Fibroblast of mammary gland (primary cell): Measurements from ENCODE around the gene SIAH2.
A peak's percentile ranks its signal among the peaks of the same experiment; 100 is the strongest.

Experiments used
- DNase-seq: peaks from one replicate; pipeline ENCODE4 v3.0.0-alpha.2; 2010; ENCODE audit warnings: low read depth
- H3K4me3 ChIP-seq: 2 replicates; pipeline ENCODE4 v1.5.1; 2011; ENCODE audit warnings: low read depth, mild to moderate bottlenecking, low read length, moderate library complexity; ENCODE audit not compliant: control insufficient read depth
- TF ChIP-seq, protein P1 (sequence below): conservative IDR thresholded peaks from 2 replicates; pipeline ENCODE4 v1.5.1; 2011; ENCODE audit warnings: low read depth, low read length, inconsistent platforms; ENCODE audit not compliant: control insufficient read depth, insufficient read depth

SIAH2 gene, protein sequence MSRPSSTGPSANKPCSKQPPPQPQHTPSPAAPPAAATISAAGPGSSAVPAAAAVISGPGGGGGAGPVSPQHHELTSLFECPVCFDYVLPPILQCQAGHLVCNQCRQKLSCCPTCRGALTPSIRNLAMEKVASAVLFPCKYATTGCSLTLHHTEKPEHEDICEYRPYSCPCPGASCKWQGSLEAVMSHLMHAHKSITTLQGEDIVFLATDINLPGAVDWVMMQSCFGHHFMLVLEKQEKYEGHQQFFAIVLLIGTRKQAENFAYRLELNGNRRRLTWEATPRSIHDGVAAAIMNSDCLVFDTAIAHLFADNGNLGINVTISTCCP

DNA sequence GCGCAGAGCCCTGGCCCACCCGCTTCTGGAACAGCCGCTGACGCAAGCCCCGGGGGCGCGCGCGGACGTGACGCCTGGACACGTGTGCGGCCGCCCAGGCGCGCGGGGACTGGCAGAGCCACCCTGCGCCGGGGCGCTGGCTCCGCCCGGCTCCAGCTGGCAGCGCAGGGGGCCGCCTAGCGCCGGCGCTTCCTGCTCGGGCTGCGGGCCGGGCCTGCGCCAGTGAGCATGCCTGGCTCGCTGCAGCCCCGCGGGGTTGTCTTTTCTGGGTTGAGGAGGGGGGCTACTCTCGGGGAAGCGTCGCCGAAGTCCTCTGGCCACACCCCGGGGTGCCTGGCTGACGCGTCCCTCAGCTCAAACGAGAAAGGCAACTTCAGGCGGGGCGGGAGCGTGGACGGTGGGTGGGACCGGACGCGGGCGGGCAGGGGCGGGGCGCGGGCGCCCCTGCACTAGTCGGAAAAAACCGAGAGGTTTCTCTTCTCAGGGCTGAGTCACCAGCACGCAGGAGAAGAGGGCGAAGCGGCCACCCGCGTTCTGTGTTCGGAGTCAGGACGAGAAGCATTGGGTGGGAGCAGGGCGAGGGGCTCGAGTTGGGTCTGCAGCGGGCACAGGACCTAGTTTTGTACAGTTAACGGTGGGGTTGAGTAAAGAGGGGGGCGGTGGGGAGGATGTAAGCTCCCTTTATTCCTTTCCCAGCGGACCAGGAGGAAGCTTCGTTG, at the start of gene SIAH2:
Gene SIAH2 (minus strand): TSS at position 48 of the 719 bp plus-strand sequence. CDS start 320 bp downstream, outside the sequence.
- DNase-seq, result peak; percentile 91
- TF ChIP-seq, protein P1, sequence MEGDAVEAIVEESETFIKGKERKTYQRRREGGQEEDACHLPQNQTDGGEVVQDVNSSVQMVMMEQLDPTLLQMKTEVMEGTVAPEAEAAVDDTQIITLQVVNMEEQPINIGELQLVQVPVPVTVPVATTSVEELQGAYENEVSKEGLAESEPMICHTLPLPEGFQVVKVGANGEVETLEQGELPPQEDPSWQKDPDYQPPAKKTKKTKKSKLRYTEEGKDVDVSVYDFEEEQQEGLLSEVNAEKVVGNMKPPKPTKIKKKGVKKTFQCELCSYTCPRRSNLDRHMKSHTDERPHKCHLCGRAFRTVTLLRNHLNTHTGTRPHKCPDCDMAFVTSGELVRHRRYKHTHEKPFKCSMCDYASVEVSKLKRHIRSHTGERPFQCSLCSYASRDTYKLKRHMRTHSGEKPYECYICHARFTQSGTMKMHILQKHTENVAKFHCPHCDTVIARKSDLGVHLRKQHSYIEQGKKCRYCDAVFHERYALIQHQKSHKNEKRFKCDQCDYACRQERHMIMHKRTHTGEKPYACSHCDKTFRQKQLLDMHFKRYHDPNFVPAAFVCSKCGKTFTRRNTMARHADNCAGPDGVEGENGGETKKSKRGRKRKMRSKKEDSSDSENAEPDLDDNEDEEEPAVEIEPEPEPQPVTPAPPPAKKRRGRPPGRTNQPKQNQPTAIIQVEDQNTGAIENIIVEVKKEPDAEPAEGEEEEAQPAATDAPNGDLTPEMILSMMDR, result no peak
- peak within 1 kb of the TSS; percentile 82 for H3K4me3 ChIP-seq

DNA sequence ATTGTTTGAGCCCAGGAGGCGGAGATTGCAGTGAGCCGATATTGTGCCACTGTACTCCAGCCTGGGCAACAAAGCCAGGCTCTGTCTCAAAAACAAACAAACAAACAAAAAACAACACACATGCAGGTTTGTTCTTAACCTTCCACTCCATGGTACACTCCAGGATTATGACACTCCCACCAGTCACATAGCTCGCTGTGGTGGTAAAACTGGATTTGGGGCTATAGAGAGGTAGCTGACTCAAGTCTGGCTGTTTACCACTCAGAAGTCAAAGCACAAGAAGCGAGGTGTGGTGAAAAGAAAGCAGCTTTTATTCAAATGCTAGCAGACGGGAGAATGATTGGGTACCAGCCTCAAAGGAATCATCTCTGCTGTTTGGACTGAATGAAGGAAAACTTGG, 49.0 kb upstream of the SIAH2 start:
- TF ChIP-seq, protein P1, result no peak
- no peak overlapping the region for H3K4me3 ChIP-seq
- no peak for DNase-seq

DNA sequence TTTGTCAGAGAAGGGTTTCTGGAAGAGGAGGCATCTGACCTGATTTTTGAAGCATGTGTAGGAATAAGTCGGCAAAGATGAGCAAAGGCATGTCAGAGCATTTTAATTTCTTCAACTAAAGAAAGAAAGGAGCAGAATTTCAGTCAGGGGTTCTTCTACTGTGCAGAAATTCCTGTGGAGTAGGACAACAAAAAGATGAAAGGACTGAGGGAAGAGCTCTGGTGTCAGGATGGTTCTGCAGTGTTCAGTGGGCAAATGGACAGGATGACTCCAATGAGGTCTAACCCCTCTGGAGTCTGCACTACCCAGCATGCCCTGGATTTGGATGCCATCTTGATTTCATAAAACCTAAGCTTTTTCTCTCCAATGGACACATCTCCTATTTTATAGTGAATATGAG, 47.7 kb upstream of the SIAH2 start:
- H3K4me3 ChIP-seq, result no peak overlapping the region
- no peak for DNase-seq
- TF ChIP-seq, protein P1, result no peak

DNA sequence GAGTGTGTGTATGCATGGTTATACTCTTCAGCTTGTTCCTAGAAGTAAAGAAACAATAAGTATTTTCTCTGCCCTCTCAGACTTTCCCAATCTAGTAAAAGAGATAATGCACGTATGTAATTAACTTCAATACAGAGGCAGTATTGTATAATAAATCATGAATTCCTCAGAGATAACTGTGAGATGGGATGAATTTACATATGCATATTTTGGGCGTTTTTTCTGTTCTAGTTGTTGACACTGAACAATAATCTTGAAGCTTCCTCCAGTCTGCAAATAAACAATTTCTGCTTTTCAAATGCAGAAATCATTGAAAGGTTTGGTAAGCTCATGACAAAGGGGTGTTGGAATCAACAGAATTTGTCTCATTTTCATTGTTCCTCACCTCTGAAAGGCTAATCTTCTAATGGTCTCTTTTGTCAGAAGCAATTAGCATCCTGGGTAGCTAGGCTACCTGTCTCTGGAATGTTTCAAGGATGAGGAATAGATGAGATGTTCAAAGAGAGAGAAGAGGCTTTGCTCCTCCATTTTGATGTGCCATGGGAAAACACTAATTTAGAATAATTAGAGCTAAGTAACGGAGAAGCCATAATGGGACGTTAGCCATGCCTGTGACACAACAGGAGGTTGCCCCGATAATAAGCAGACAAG, 43.3 kb upstream of the SIAH2 start:
- TF ChIP-seq, protein P1, result no peak
- H3K4me3 ChIP-seq, result no peak overlapping the region
- DNase-seq, result no peak

DNA sequence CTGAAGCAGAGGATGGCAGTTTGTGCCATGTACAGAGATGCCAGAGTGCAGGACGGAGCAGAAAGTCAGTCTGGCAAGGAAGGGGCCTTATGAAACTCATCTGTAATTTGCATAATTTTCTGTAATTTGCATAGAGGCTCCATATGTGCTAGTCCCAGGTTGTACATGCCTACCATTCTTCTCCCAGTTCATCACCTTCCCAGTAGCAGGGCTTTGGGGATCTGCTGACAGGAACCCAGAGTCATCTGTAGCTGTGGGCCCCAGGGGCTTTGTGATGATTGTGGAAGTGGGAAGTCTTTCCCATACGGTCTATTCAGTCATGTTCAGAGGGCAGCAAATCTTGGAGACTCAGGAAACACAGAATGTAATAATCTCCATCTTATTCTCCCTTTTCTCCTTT, 42.4 kb upstream of the SIAH2 start:
- H3K4me3 ChIP-seq, result no peak overlapping the region
- TF ChIP-seq, protein P1, result no peak
- DNase-seq, result no peak

DNA sequence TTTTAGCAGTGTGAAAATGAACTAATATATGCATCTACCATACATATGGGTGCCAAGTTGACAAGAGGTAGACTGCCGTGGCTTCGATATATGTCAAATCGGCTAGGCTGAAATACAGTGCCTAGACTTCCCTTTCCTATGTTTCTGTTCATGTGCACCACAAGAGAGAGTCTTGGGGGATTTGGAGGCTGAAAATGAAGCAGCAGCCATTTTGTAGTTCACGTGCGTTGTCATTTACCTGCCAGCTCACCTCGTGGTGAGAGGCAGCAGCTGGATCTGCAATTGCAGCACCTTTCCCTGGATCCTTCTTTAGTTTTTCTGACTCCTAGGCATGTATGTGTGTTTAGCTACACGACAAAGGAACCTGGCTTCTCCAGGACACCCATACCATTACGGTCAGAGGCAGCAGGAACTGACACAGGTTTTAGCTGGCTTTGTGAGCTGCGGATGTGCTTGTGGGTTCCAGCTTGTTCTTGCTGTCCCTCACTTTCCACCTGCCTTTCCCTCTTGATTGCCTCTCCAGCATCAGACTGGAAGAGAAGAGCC, 40.5 kb upstream of the SIAH2 start:
- no peak overlapping the region for H3K4me3 ChIP-seq
- TF ChIP-seq, protein P1, result no peak
- DNase-seq, result no peak
